Pancreas (tissue), 10 donors: ENCODE results near the gene TCEAL4. TPM values are rescaled to one million over a fixed set of nuclear protein-coding genes. Genes with fewer than 3 reads are reported as not detected.

Experiments used
- ATAC-seq, 4 donors: fragments of 200-7000 bp; cut with Tn5 transposase; one replicate each; pipeline versions ENCODE4 v1.8.0 to v1.9.1; 2020; ENCODE audit warnings: mild to moderate bottlenecking in 4 of 4, moderate library complexity in 4 of 4
- DNase-seq, 6 donors: peaks; one replicate each; pipeline ENCODE4 v3.0.0-alpha.2; 2020
- FAIRE-seq: peaks from 2 replicates; lab custom pipeline; 2012; peaks lifted over from hg19 to GRCh38; lab: Jason Lieb, UNC
- H3K27ac ChIP-seq, 4 donors: fragments of 200-600 bp; sonication (generic); 1 replicate in 3 of 4; 2 replicates in 1 of 4; pipeline versions ENCODE4 v1.5.0 to v1.8.0; 2020
- H3K27me3 ChIP-seq, 4 donors: fragments of 200-600 bp; one replicate each; pipeline ENCODE4 v1.8.0; 2021
- H3K36me3 ChIP-seq, 3 donors: fragments of 200-600 bp; sonication (generic) in 1 of 3; one replicate each; pipeline versions ENCODE4 v1.5.0 to v1.8.0; 2020 to 2021
- H3K4me1 ChIP-seq, 3 donors: fragments of 200-600 bp; one replicate each; pipeline ENCODE4 v1.8.0; 2021
- H3K4me3 ChIP-seq, 4 donors: fragments of 200-600 bp; sonication (generic) in 2 of 4; one replicate each; pipeline versions ENCODE4 v1.5.0 to v1.8.0; 2020 to 2021
- H3K9me3 ChIP-seq, 4 donors: fragments of 200-600 bp; one replicate each; pipeline ENCODE4 v1.8.0; 2021
- WGBS, 2 donors: extraction: QIAGEN DNeasy Blood & Tissue Kit; methylation state at CpG; one replicate each; pipeline ENCODE4 v1.1.7; 2013; 5-methylcytosine and 5-hydroxymethylcytosine counted together
- intact Hi-C, 3 donors: fragments of 100-400 bp; cut with DNase I; formaldehyde crosslinking; loops; one replicate each; pipeline versions ENCODE4 v1.11.1 to v1.14.2; 2022
- polyA plus RNA-seq, 2 donors: library from polyadenylated mRNA; stranded (reverse); fragments of 200-250 nt; gene quantifications; one replicate each; pipeline ENCODE4 v1.2.3, GENCODE V29; 2013
- total RNA-seq, 6 donors: library from RNA; stranded (reverse); fragmentation: NEBNext Ultra II Directional in 4 of 6; extraction: Animal tissue kit (Norgen Biotek cat#: 25700) in 4 of 6; gene quantifications; one replicate each; pipeline versions ENCODE4 v1.2.1 to v1.2.4, GENCODE V29; 2021 to 2023
- TF ChIP-seq, protein P1 (sequence below), 4 donors: fragments of 200-600 bp; sonication (generic) in 3 of 4; IDR thresholded peaks; one replicate each; pipeline versions ENCODE4 v1.5.0 to v1.8.0; 2021; ENCODE audit warnings: antibody characterized with exemption in 4 of 4
- donor health status: healthy with polysubstance abuse.
- donor health status: DM: no; HTN: no; CAD: no; lungs with moderate emphysema.
- donor health status: DM: no; HTN: no; CAD: no.
- donor health status: control.
- donor health status: control.
- donor health status: Bipolar disorder and iron deficiency.
- donor health status: DM: yes; HTN: yes; CAD: no.
- donor health status: DM: no; HTN: no; CAD: no.
- donor health status: DM: no; HTN: no; CAD: no.
- donor health status: DM: yes; HTN: yes; CAD: no.

TCEAL4 gene
- total and polyA plus RNA-seq, 8 donors = 16.7 to 132 (median 27.8) TPM

DNA sequence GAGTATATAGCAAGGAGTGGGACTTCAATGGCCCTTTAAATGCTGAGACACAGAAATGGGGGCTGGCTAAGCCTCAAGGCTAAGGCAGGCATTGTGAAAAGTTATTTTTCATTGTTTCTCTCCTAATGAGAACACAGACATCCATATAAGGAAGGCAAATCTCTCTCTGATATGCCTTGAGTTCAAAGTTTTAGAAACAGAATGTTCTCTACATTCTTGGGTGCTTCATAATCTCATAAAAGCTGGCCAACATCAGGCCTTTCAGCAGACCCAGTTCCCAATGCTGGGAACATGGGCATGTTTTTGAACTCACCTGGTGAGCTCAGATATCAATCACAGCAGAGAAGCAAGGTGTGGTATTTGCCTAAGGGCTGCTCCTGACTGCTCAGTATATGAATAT, 46.6 kb upstream of the TCEAL4 start:
- Histone ChIP-seq H3K4me1 (no peaks in the 10 kb centered on the region), H3K27me3 (peaks cover 0 to 18% (median 0%) of the 10 kb centered on the region in 4 donors), H3K36me3 (no peaks in the 10 kb centered on the region), H3K9me3 (no peaks in the 10 kb centered on the region), H3K4me3 (no peak overlapping the region), H3K27ac (no peak overlapping the region)
- ATAC-seq = peak in 1 of 4 donors; percentile 17
- no peak for FAIRE-seq
- intact Hi-C loops = loop anchor here in 2 of 3 donors (10.0 kb wide), 2 partner anchors 156 to 236 kb away; partner anchors contain the start of gene PLP1 (in 1 of the 2)
- no peak for DNase-seq
- TF ChIP-seq, protein P1, sequence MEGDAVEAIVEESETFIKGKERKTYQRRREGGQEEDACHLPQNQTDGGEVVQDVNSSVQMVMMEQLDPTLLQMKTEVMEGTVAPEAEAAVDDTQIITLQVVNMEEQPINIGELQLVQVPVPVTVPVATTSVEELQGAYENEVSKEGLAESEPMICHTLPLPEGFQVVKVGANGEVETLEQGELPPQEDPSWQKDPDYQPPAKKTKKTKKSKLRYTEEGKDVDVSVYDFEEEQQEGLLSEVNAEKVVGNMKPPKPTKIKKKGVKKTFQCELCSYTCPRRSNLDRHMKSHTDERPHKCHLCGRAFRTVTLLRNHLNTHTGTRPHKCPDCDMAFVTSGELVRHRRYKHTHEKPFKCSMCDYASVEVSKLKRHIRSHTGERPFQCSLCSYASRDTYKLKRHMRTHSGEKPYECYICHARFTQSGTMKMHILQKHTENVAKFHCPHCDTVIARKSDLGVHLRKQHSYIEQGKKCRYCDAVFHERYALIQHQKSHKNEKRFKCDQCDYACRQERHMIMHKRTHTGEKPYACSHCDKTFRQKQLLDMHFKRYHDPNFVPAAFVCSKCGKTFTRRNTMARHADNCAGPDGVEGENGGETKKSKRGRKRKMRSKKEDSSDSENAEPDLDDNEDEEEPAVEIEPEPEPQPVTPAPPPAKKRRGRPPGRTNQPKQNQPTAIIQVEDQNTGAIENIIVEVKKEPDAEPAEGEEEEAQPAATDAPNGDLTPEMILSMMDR (IDR thresholded peaks at IDR 0.05) = no peak

DNA sequence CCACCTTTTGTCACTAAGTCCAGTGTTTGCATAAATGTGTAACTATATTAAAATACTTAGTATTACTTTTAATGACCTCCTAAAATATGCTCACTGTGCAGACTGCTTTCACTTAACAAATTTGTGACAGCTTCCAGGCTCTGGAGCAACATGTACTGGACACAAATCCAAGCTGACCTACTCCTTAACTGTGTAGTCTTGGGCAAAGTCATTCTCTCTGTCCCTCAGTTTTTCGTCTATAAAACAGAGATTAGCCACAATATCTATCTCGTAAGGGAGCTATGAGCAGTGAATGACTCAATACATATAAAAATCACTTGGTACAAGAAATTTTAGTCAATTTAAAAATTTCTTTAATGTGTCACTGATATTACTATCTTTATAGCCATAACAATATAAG, 45.6 kb upstream of the TCEAL4 start:
- ATAC-seq = no peak
- intact Hi-C loops = loop anchor here in 2 of 3 donors (10.0 kb wide), 2 partner anchors 155 to 235 kb away; partner anchors contain the start of gene PLP1 (in 1 of the 2)
- WGBS, 2 donors = 58 to 73% methylated on average over 2 of the region's 2 CpGs
- Histone ChIP-seq H3K27me3 (peaks cover 0 to 13% (median 0%) of the 10 kb centered on the region in 4 donors), H3K4me1 (no peaks in the 10 kb centered on the region), H3K9me3 (no peaks in the 10 kb centered on the region), H3K36me3 (no peaks in the 10 kb centered on the region), H3K4me3 (no peak overlapping the region), H3K27ac (no peak overlapping the region)
- no peak for FAIRE-seq
- no peak for DNase-seq
- TF ChIP-seq, protein P1 (IDR thresholded peaks at IDR 0.05) = no peak

DNA sequence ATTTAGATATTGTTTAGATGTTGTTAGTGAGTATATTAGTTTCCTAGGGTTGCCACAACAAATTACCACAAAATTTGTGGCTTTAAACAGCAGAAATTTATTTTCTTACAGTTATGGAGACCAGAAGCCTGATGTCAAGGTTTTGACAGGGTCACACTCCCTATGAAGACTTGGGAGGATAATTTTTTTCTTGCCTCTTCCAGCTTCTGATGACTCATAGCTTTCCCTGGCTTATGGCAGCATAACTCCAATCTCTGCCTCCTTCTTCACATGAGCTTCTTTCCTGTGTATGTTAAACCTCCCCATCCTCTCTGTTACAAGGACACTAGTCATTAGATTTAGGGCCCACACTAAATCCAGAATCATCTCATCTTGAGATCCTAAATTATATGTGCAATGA, 45.2 kb upstream of the TCEAL4 start:
- no peak overlapping the region for H3K4me3 ChIP-seq
- no peaks in the 10 kb centered on the region for H3K36me3 ChIP-seq
- H3K4me1 ChIP-seq = no peaks in the 10 kb centered on the region
- no peaks in the 10 kb centered on the region for H3K9me3 ChIP-seq
- intact Hi-C loops = no loop called here
- DNase-seq (no peak), ATAC-seq (no peak), FAIRE-seq (no peak)
- H3K27ac ChIP-seq = no peak overlapping the region
- H3K27me3 ChIP-seq = peaks cover 0 to 11% (median 0%) of the 10 kb centered on the region in 4 donors
- TF ChIP-seq, protein P1 (IDR thresholded peaks at IDR 0.05) = no peak

DNA sequence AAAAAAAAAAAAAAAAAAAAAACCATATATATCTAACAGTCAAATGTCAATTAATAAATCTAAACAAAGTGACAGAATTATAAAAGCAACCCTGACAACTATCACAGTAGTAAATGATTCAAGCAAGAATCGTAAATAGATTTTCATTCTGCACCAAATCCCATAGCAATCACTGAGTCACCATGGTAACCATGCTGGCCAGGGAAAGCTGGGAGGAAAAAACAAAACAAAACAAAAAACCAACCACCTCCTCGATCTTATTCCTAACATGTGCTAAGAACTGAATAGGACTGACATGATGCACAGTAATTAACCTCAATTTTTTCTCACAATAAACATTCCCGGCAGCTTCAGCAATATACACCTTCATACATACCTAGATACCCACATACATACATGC, 35.4 kb upstream of the TCEAL4 start:
- TF ChIP-seq, protein P1 (IDR thresholded peaks at IDR 0.05) = no peak
- DNase-seq (no peak), FAIRE-seq (no peak), ATAC-seq (no peak)
- Histone ChIP-seq H3K27ac (no peak overlapping the region), H3K36me3 (no peaks in the 10 kb centered on the region), H3K9me3 (no peaks in the 10 kb centered on the region), H3K27me3 (peaks cover 0 to 5% (median 0%) of the 10 kb centered on the region in 4 donors), H3K4me1 (peaks cover 0 to 9% (median 0%) of the 10 kb centered on the region in 3 donors), H3K4me3 (no peak overlapping the region)
- intact Hi-C loops = no loop called here
- WGBS, 2 donors = 65 to 76% methylated on average over 3 of the region's 3 CpGs

DNA sequence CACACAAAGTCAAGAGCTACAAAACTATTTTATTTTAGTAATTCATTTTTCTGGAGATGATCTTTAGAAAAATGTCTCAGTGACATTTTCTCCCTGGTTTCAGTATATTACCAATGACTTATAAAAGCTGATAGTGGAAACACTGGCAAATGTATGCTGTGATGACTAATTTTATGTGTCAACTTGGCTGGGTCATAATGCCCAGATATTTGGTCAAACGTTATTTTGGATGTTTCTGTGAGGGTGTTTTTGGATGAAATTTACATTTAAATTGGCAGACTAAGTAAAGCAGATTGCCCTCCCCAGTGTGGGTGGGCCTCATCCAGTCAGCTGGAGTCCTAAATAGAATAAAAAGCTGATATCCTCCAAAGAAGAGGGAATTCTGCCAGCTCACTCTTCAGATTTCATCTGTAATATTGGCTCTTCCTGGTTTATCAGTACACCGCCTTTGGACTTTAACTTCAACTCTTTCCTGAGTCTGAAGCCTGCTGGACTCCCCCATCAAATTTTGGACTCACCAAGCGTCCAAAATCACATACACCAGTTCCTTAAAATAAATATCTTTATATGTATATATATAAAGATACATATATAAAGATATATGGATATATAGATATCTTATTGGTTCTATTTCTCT, 34.8 kb upstream of the TCEAL4 start:
- FAIRE-seq (no peak), DNase-seq (no peak), ATAC-seq (no peak)
- Histone ChIP-seq H3K36me3 (no peaks in the 10 kb centered on the region), H3K27ac (no peak overlapping the region), H3K9me3 (no peaks in the 10 kb centered on the region), H3K4me3 (no peak overlapping the region), H3K27me3 (peaks cover 0 to 5% (median 0%) of the 10 kb centered on the region in 4 donors), H3K4me1 (peaks cover 0 to 9% (median 0%) of the 10 kb centered on the region in 3 donors)
- TF ChIP-seq, protein P1 (IDR thresholded peaks at IDR 0.05) = no peak
- WGBS, 2 donors = 59 to 67% methylated on average over 3 of the region's 3 CpGs
- intact Hi-C loops = no loop called here
